Measurements from ENCODE around the gene KRTAP10-1. TPM values are rescaled to one million over a fixed set of nuclear protein-coding genes. Genes with fewer than 3 reads are reported as not detected.

Gene KRTAP10-1
- total RNA-seq, 1 experiment from 2014 or later = not detected

DNA sequence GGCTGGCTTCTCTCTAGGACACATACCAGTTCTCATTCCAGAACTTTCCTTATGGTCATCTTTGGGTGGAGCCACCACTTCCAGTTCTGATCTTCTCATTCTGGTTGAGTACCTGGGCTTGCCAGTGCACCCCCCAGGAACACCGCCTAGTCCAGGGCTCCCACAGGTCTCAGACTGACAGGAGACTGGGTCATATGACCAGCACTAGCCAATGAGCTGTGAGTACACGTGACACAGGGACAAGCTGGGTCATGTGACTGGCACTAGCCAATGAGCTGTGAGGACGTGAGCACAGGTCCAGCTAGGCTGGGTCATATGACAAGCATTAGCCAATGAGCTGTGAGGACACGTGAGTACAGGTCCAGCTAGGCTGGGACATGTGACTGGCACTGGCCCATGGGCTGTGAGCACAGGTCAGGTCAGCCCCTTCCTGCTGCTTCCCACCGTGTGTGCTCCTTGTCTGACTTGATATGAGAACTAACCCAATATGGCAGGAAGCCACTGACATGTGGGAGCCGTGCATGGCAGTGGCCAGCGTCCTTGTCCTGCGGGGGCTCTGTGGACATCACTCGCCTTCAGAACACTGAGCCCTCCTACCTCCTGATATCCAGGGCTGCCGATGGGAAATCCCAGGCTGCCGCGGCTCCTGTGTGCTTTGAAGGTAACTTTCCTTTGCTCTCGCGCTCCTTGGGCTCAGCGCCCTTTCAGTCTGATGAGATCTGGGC lies 22.7 kb downstream of the KRTAP10-1 start:
- Histone ChIP-seq H3K9me3 (ENCODE audit: low read length) (no peaks in the 10 kb centered on the region; the same call in 1 of the 2 replicates), H3K9me2 (replicated peaks; ENCODE audit: insufficient read depth, low read length) (no peaks in the 10 kb centered on the region), H3K27ac (ENCODE audit: low read length) (no peak overlapping the region), H3K9ac (ENCODE audit: low read length) (no peak overlapping the region), H4K20me1 (ENCODE audit: insufficient read depth, low read depth, low read length) (no peaks in the 10 kb centered on the region), H3K4me1 (ENCODE audit: low read length) (no peaks in the 10 kb centered on the region), H3K36me3 (ENCODE audit: insufficient read depth, low read length) (no peaks in the 10 kb centered on the region), H3K4me3 (ENCODE audit: low read length) (no peak overlapping the region), H3K4me2 (ENCODE audit: low read depth, low read length, poor library complexity, severe bottlenecking) (no peak overlapping the region), H3K79me2 (ENCODE audit: low read length) (no peaks in the 10 kb centered on the region), H2AFZ (ENCODE audit: low read length) (no peak overlapping the region), H3K27me3 (ENCODE audit: low read length) (no peaks in the 10 kb centered on the region)
- peak; percentile 77 for DNase-seq

DNA sequence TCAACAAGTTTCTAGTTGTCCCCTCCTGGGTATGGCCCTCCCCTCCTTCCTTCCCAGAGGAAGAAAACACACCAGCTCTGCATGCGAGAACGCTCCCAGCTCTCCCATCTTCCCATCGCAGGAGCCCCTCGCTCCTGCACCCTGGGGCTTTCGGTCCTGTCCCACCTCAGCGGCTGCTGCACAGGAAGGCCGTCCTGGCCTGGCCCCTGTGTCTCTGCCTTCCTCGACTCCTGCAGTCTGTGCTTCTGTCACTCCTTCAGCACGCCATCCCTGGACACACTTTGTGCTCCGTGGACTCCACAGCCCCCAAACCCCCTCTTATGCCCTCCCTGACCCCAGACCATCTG lies 23.2 kb downstream of the KRTAP10-1 start:
- Histone ChIP-seq H4K20me1 (ENCODE audit: insufficient read depth, low read depth, low read length) (no peaks in the 10 kb centered on the region), H2AFZ (ENCODE audit: low read length) (no peak overlapping the region), H3K79me2 (ENCODE audit: low read length) (no peaks in the 10 kb centered on the region), H3K9me3 (ENCODE audit: low read length) (no peaks in the 10 kb centered on the region; the same call in 1 of the 2 replicates), H3K9ac (ENCODE audit: low read length) (no peak overlapping the region), H3K36me3 (ENCODE audit: insufficient read depth, low read length) (no peaks in the 10 kb centered on the region), H3K27me3 (ENCODE audit: low read length) (no peaks in the 10 kb centered on the region), H3K9me2 (replicated peaks; ENCODE audit: insufficient read depth, low read length) (no peaks in the 10 kb centered on the region), H3K27ac (ENCODE audit: low read length) (no peak overlapping the region), H3K4me3 (ENCODE audit: low read length) (no peak overlapping the region), H3K4me1 (ENCODE audit: low read length) (no peaks in the 10 kb centered on the region), H3K4me2 (ENCODE audit: low read depth, low read length, poor library complexity, severe bottlenecking) (no peak overlapping the region)
- DNase-seq = no peak

DNA sequence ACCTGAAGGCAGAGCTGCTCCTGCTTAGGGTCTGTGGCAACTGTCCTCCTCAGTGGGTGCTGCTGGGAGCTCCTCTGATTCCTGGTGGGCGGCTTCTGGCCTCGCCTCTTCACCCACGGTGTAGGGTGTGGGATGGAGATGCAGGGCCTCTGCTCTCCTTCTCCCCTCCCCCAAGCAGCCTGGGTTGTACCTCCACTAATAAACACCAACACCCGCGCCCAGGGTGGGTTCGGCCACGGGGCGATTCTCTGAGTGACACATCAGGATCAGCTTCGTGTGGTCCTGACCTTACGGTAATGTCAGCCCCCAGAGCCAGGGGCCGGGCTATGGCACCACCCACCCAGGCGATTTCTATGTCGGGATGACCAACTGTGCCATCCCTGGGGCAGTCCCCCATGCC lies 23.7 kb downstream of the KRTAP10-1 start:
- Histone ChIP-seq H3K4me3 (ENCODE audit: low read length) (no peak overlapping the region), H3K4me1 (ENCODE audit: low read length) (no peaks in the 10 kb centered on the region), H3K9me2 (replicated peaks; ENCODE audit: insufficient read depth, low read length) (no peaks in the 10 kb centered on the region), H4K20me1 (ENCODE audit: insufficient read depth, low read depth, low read length) (no peaks in the 10 kb centered on the region), H3K9ac (ENCODE audit: low read length) (no peak overlapping the region), H3K4me2 (ENCODE audit: low read depth, low read length, poor library complexity, severe bottlenecking) (no peak overlapping the region), H3K27ac (ENCODE audit: low read length) (no peak overlapping the region), H3K27me3 (ENCODE audit: low read length) (no peaks in the 10 kb centered on the region), H2AFZ (ENCODE audit: low read length) (no peak overlapping the region), H3K36me3 (ENCODE audit: insufficient read depth, low read length) (no peaks in the 10 kb centered on the region), H3K9me3 (ENCODE audit: low read length) (no peaks in the 10 kb centered on the region; the same call in 1 of the 2 replicates), H3K79me2 (ENCODE audit: low read length) (no peaks in the 10 kb centered on the region)
- no peak for DNase-seq

DNA sequence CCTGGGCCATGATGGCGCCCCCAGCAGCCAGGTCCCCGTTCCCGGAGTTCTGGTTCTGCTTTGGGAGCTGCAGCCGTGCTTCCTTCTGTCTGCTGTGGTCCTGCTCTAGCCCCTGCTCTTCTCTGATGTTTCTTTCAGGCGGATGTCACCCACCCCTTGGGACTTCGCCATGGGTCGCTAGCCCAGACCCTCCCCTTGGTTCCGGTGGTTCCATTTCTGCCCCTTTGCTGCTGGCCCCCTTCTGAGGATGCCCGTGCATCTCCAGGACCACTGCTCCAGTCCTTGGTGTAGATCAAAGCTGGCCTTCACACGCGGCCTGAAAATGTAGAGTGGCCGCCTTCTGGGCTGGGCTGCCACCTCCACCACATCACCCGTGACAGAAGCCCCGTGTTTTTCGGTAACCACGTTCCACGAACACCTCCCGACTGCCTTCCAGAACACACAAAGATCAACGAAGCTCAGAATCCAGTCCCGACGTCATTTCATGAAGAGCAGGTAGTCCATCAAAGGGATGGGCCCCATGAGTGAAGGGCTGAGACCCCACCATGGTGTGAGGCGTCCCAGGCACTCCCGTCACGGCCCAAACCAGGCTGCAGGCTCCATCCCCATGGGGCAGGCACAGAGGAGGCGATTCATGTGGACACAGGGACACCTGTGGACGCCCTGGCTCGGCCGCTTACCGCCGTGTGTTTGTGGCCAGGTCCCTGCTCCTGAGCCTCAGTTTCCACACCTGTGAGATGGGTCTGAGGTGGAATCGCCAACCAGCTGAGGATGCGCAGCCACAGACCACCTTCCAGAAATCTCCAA lies 24.4 kb downstream of the KRTAP10-1 start:
- no peaks in the 10 kb centered on the region for H3K27me3 ChIP-seq (ENCODE audit: low read length)
- H3K9ac ChIP-seq (ENCODE audit: low read length) = no peak overlapping the region
- H3K4me2 ChIP-seq (ENCODE audit: low read depth, low read length, poor library complexity, severe bottlenecking) = no peak overlapping the region
- no peaks in the 10 kb centered on the region; the same call in 1 of the 2 replicates for H3K9me3 ChIP-seq (ENCODE audit: low read length)
- H4K20me1 ChIP-seq (ENCODE audit: insufficient read depth, low read depth, low read length) = no peaks in the 10 kb centered on the region
- H3K4me3 ChIP-seq (ENCODE audit: low read length) = no peak overlapping the region
- H3K27ac ChIP-seq (ENCODE audit: low read length) = no peak overlapping the region
- H3K36me3 ChIP-seq (ENCODE audit: insufficient read depth, low read length) = no peaks in the 10 kb centered on the region
- peaks cover 3% of the 10 kb centered on the region for H3K4me1 ChIP-seq (ENCODE audit: low read length)
- H3K79me2 ChIP-seq (ENCODE audit: low read length) = no peaks in the 10 kb centered on the region
- no peak overlapping the region for H2AFZ ChIP-seq (ENCODE audit: low read length)
- no peaks in the 10 kb centered on the region for H3K9me2 ChIP-seq (replicated peaks; ENCODE audit: insufficient read depth, low read length)
- no peak for DNase-seq

DNA sequence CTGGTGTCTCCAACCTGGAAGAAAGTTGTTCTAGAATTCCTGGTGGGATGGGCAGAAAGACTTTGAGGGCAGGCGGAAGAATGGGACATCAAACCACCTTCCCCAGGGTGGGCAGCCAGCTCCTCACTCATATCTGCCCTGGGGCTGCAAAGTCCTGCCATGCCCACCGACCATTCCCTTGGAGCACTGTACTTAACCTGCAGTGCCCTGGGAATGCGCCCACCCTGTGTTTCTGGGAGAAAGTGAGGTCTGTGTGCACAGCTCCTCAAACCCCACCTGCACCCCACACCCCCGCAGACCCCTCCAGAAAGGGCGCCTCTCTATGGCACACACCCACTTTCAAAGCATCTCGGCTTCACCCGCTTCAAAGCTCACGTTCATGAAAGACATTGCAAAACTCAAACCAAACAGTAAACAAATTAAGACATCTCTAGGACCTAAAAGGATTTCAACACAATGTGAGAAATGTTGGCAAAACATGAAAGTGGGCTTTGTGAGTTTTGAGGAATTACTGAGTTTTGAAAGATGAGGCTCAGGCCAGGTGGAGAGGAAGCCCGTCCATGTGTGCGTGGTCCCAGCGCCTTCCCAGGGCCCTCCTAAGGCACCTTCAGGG lies 25.1 kb downstream of the KRTAP10-1 start:
- H3K9me2 ChIP-seq (replicated peaks; ENCODE audit: insufficient read depth, low read length) = no peaks in the 10 kb centered on the region
- H3K9me3 ChIP-seq (ENCODE audit: low read length) = no peaks in the 10 kb centered on the region; the same call in 1 of the 2 replicates
- DNase-seq = no peak
- H2AFZ ChIP-seq (ENCODE audit: low read length) = no peak overlapping the region
- H3K4me2 ChIP-seq (ENCODE audit: low read depth, low read length, poor library complexity, severe bottlenecking) = no peak overlapping the region
- H3K27ac ChIP-seq (ENCODE audit: low read length) = no peak overlapping the region
- H3K9ac ChIP-seq (ENCODE audit: low read length) = no peak overlapping the region
- no peaks in the 10 kb centered on the region for H3K79me2 ChIP-seq (ENCODE audit: low read length)
- H3K4me3 ChIP-seq (ENCODE audit: low read length) = no peak overlapping the region
- H3K36me3 ChIP-seq (ENCODE audit: insufficient read depth, low read length) = no peaks in the 10 kb centered on the region
- peaks cover 4% of the 10 kb centered on the region; the same call in 1 of the 2 replicates for H4K20me1 ChIP-seq (ENCODE audit: insufficient read depth, low read depth, low read length)
- peaks cover 6% of the 10 kb centered on the region for H3K4me1 ChIP-seq (ENCODE audit: low read length)
- no peaks in the 10 kb centered on the region for H3K27me3 ChIP-seq (ENCODE audit: low read length)

DNA sequence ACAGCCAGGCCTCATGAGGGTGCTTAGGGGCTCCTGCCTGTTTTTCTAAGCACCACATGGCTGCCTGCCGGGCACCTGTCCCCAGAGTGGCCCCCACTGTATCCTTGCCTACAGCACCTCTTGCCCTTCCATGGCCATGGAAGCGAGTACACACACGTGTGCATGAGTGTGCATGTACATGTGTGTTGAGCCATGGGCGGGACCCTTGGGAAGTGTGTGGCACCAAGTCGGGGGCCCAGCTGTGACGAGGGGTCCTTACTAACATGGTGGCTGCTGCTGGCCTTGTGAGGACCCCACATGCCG lies 25.8 kb downstream of the KRTAP10-1 start:
- H4K20me1 ChIP-seq (ENCODE audit: insufficient read depth, low read depth, low read length) = peaks cover 6% of the 10 kb centered on the region; the same call in 1 of the 2 replicates
- H2AFZ ChIP-seq (ENCODE audit: low read length) = no peak overlapping the region
- no peak for DNase-seq
- no peak overlapping the region for H3K9ac ChIP-seq (ENCODE audit: low read length)
- no peaks in the 10 kb centered on the region for H3K79me2 ChIP-seq (ENCODE audit: low read length)
- peaks cover 6% of the 10 kb centered on the region for H3K4me1 ChIP-seq (ENCODE audit: low read length)
- no peaks in the 10 kb centered on the region; the same call in 1 of the 2 replicates for H3K9me3 ChIP-seq (ENCODE audit: low read length)
- H3K27me3 ChIP-seq (ENCODE audit: low read length) = no peaks in the 10 kb centered on the region
- no peak overlapping the region for H3K4me2 ChIP-seq (ENCODE audit: low read depth, low read length, poor library complexity, severe bottlenecking)
- no peaks in the 10 kb centered on the region for H3K9me2 ChIP-seq (replicated peaks; ENCODE audit: insufficient read depth, low read length)
- H3K36me3 ChIP-seq (ENCODE audit: insufficient read depth, low read length) = no peaks in the 10 kb centered on the region
- no peak overlapping the region for H3K27ac ChIP-seq (ENCODE audit: low read length)
- H3K4me3 ChIP-seq (ENCODE audit: low read length) = no peak overlapping the region

DNA sequence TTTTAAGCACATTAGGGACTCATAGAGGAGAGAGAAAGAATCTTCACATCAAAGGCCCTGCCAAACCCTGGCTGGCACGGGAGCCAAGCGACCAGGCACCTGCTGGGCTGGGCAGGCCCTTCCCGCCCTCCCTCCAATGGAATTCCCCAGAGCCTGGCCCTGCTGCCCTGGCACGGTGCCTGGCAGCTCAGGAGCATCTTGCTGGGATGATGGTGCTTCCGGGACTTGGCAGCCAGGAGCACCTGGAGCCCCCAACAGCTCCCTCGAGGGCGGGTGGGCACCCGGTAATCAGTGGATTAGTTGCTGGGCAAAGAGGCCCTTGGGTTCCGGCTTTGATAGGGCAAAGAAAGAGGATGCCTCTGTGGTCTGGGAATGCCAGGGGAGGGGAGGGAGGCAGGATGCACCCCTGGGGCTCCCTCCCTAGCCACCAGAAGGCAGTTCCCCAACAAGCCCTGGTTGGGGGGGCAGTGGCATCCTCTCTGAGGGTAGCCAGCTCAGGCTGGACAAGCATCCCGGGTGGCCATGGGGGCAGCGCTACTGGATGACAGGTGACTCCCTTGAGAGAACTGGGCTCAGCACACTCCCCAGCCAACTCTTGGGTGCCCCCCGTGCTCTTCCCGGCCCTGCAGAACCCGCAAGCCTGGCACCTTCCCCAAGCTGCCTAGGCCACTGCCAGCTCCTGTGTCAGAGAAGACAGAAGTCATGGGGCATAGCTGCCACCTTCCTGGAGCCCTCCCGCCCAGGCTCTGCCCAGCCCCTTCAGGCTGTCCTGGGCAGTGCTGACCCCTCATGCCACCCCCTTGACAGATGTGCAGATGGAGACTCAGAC lies 26.4 kb downstream of the KRTAP10-1 start:
- H3K4me2 ChIP-seq (ENCODE audit: low read depth, low read length, poor library complexity, severe bottlenecking) = no peak overlapping the region
- H3K27ac ChIP-seq (ENCODE audit: low read length) = no peak overlapping the region
- peaks cover 6% of the 10 kb centered on the region; the same call in 1 of the 2 replicates for H4K20me1 ChIP-seq (ENCODE audit: insufficient read depth, low read depth, low read length)
- no peaks in the 10 kb centered on the region for H3K9me2 ChIP-seq (replicated peaks; ENCODE audit: insufficient read depth, low read length)
- H3K4me3 ChIP-seq (ENCODE audit: low read length) = no peak overlapping the region
- no peaks in the 10 kb centered on the region; the same call in 1 of the 2 replicates for H3K9me3 ChIP-seq (ENCODE audit: low read length)
- H3K9ac ChIP-seq (ENCODE audit: low read length) = no peak overlapping the region
- no peaks in the 10 kb centered on the region for H3K36me3 ChIP-seq (ENCODE audit: insufficient read depth, low read length)
- no peaks in the 10 kb centered on the region for H3K27me3 ChIP-seq (ENCODE audit: low read length)
- H3K79me2 ChIP-seq (ENCODE audit: low read length) = no peaks in the 10 kb centered on the region
- no peak for DNase-seq
- peaks cover 6% of the 10 kb centered on the region for H3K4me1 ChIP-seq (ENCODE audit: low read length)
- H2AFZ ChIP-seq (ENCODE audit: low read length) = no peak overlapping the region
